WTC11 (cell line): ENCODE measurements around the gene TRMT10A. TPM values are rescaled to one million over a fixed set of nuclear protein-coding genes. Genes with fewer than 3 reads are reported as not detected.

Experiments used
- ATAC-seq: fragments of 200-7000 bp; cut with Tn5 transposase; 2 replicates; pipeline ENCODE4 v1.10.0; 2021; ENCODE audit warnings: mild to moderate bottlenecking, moderate library complexity
- CTCF ChIA-PET: fragments of 300-600 bp; sonication (Branson Sonifier 250); formaldehyde crosslinking; loops from one replicate; lab custom pipeline; 2021; ENCODE audit warnings: antibody characterized with exemption; lab: Charles Lee
- POLR2A ChIA-PET: fragments of 350-600 bp; sonication (Branson Sonifier 250); formaldehyde crosslinking; loops from one replicate; lab custom pipeline; 2021; ENCODE audit warnings: antibody characterized with exemption; lab: Charles Lee
- DNase-seq: peaks from one replicate; pipeline ENCODE4 v3.0.0; 2021; ENCODE audit warnings: low spot score
- H3K27ac Mint-ChIP-seq: 2 replicates; pipeline ENCODE4 v1.8.0; 2021; ENCODE audit warnings: mixed read lengths
- H3K27me3 Mint-ChIP-seq: 2 replicates; pipeline ENCODE4 v1.8.0; 2021; ENCODE audit warnings: low read depth, mild to moderate bottlenecking, moderate library complexity, mixed read lengths
- H3K36me3 Mint-ChIP-seq: 2 replicates; pipeline ENCODE4 v1.8.0; 2021; ENCODE audit warnings: mixed read lengths
- H3K4me1 Mint-ChIP-seq: 2 replicates; pipeline ENCODE4 v1.8.0; 2022; ENCODE audit warnings: mixed read lengths
- H3K4me3 Mint-ChIP-seq: 2 replicates; pipeline ENCODE4 v1.8.0; 2021; ENCODE audit warnings: mild to moderate bottlenecking, moderate library complexity, mixed read lengths
- H3K9me3 Mint-ChIP-seq: 2 replicates; pipeline ENCODE4 v1.8.0; 2021; ENCODE audit warnings: mixed read lengths
- CREB1 ChIP-seq: sonication (generic); formaldehyde crosslinking; IDR thresholded peaks from 2 replicates; pipeline ENCODE4 v1.8.0; 2023; ENCODE audit warnings: mild to moderate bottlenecking, missing genetic modification reagents
- CREM ChIP-seq: sonication (generic); formaldehyde crosslinking; IDR thresholded peaks from 2 replicates; pipeline ENCODE4 v1.8.1; 2022; ENCODE audit warnings: mild to moderate bottlenecking, missing genetic modification reagents, moderate library complexity
- EMX1 ChIP-seq: fragments of 250-450 bp; sonication (Bioruptor Pico); IDR thresholded peaks from 2 replicates; pipeline ENCODE4 v1.8.0; 2021; ENCODE audit warnings: mild to moderate bottlenecking
- IRF2 ChIP-seq: sonication (generic); formaldehyde crosslinking; IDR thresholded peaks from 2 replicates; pipeline ENCODE4 v1.8.0; 2022; ENCODE audit warnings: low read depth, missing genetic modification reagents, borderline replicate concordance
- JAZF1 ChIP-seq: fragments of 250-450 bp; sonication (Bioruptor Pico); IDR thresholded peaks from 2 replicates; pipeline ENCODE4 v1.9.0; 2021; ENCODE audit warnings: moderate library complexity, mild to moderate bottlenecking, inconsistent platforms
- KAT7 ChIP-seq: sonication (generic); formaldehyde crosslinking; IDR thresholded peaks from 2 replicates; pipeline ENCODE4 v1.8.1; 2023; ENCODE audit warnings: missing genetic modification reagents, mild to moderate bottlenecking, borderline replicate concordance
- NFE2L1 ChIP-seq: sonication (generic); formaldehyde crosslinking; IDR thresholded peaks from 2 replicates; pipeline ENCODE4 v1.8.1; 2023; ENCODE audit warnings: missing genetic modification reagents
- NFYB ChIP-seq: sonication (generic); formaldehyde crosslinking; conservative IDR thresholded peaks from 2 replicates; pipeline ENCODE4 v1.8.0; 2022; ENCODE audit warnings: low read depth, missing genetic modification reagents
- NR3C1 ChIP-seq: sonication (generic); formaldehyde crosslinking; conservative IDR thresholded peaks from 2 replicates; pipeline ENCODE4 v1.8.1; 2023; ENCODE audit warnings: low read depth, mild to moderate bottlenecking, missing genetic modification reagents
- OVOL2 ChIP-seq: fragments of 250-450 bp; sonication (Bioruptor Pico); IDR thresholded peaks from 2 replicates; pipeline ENCODE4 v1.9.0; 2021; ENCODE audit warnings: mild to moderate bottlenecking, borderline replicate concordance
- SMAD4 ChIP-seq: sonication (generic); formaldehyde crosslinking; IDR thresholded peaks from 2 replicates; pipeline ENCODE4 v1.8.0; 2022; ENCODE audit warnings: mild to moderate bottlenecking, missing genetic modification reagents
- SP1 ChIP-seq: sonication (generic); formaldehyde crosslinking; conservative IDR thresholded peaks from 2 replicates; pipeline ENCODE4 v1.8.1; 2022; ENCODE audit warnings: missing genetic modification reagents
- TCF7 ChIP-seq: sonication (generic); formaldehyde crosslinking; IDR thresholded peaks from 2 replicates; pipeline ENCODE4 v1.8.0; 2022; ENCODE audit warnings: mild to moderate bottlenecking, low read depth, missing genetic modification reagents, moderate library complexity
- TEAD4 ChIP-seq: sonication (generic); formaldehyde crosslinking; IDR thresholded peaks from 2 replicates; pipeline ENCODE4 v1.8.0; 2022; ENCODE audit warnings: mild to moderate bottlenecking, missing genetic modification reagents
- TP53 ChIP-seq: sonication (generic); formaldehyde crosslinking; IDR thresholded peaks from 2 replicates; pipeline ENCODE4 v1.8.1; 2023; ENCODE audit warnings: mild to moderate bottlenecking, missing genetic modification reagents
- ZNF138 ChIP-seq: sonication (generic); formaldehyde crosslinking; conservative IDR thresholded peaks from 2 replicates; pipeline ENCODE4 v1.8.1; 2022; ENCODE audit warnings: mild to moderate bottlenecking, moderate library complexity, missing genetic modification reagents
- ZNF416 ChIP-seq: fragments of 250-450 bp; sonication (Bioruptor Pico); IDR thresholded peaks from 2 replicates; pipeline ENCODE4 v1.9.0; 2021; ENCODE audit warnings: mild to moderate bottlenecking, inconsistent platforms
- total RNA-seq: library from RNA; stranded (reverse); gene quantifications from 3 replicates; pipeline ENCODE4 v1.2.3, GENCODE V29; 2021
- TF ChIP-seq, protein P1 (sequence below): sonication (generic); formaldehyde crosslinking; IDR thresholded peaks from 2 replicates; pipeline ENCODE4 v1.8.1; 2023; ENCODE audit warnings: mild to moderate bottlenecking, missing genetic modification reagents, borderline replicate concordance
- TF ChIP-seq, protein P2 (sequence below): fragments of 250-450 bp; sonication (Bioruptor Pico); IDR thresholded peaks from 2 replicates; pipeline ENCODE4 v1.9.0; 2021; ENCODE audit warnings: mild to moderate bottlenecking, borderline replicate concordance
- TF ChIP-seq, protein P3 (sequence below): sonication (generic); formaldehyde crosslinking; IDR thresholded peaks from 2 replicates; pipeline ENCODE4 v1.8.0; 2023; ENCODE audit warnings: missing genetic modification reagents
- TF ChIP-seq, protein P4 (sequence below): sonication (generic); formaldehyde crosslinking; IDR thresholded peaks from 2 replicates; pipeline ENCODE4 v1.8.1; 2022; ENCODE audit warnings: low read depth, mild to moderate bottlenecking, moderate library complexity, missing genetic modification reagents, borderline replicate concordance
- TF ChIP-seq, protein P5 (sequence below): sonication (generic); formaldehyde crosslinking; IDR thresholded peaks from 2 replicates; pipeline ENCODE4 v1.8.1; 2023; ENCODE audit warnings: mild to moderate bottlenecking, missing genetic modification reagents
- TF ChIP-seq, protein P6 (sequence below): sonication (generic); formaldehyde crosslinking; IDR thresholded peaks from 2 replicates; pipeline ENCODE4 v1.8.0; 2022; ENCODE audit warnings: mild to moderate bottlenecking, missing genetic modification reagents
- TF ChIP-seq, protein P7 (sequence below): fragments of 250-450 bp; sonication (Bioruptor Pico); IDR thresholded peaks from 2 replicates; pipeline ENCODE4 v1.9.0; 2021; ENCODE audit warnings: mild to moderate bottlenecking

Gene TRMT10A
- total RNA-seq, 1 experiment from 2014 or later: 3.7 TPM

DNA sequence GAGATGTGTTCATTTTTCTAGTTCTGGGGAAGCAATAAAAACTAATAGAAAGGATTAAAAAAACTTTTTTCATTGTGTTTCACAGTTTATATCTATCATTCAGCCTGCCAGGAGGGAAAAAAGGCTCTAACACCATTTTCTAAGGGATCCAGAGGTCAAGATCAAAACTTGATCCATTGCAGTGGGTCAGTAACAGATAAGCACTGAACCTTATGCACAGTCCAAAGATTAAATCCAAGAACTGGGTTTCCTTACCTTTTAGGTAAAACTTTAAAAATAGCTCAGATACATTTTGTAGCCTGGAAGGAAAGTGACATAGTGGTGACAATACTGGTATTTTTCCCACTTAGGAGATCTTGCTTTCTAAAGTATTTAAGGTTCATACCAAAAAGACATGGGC is 23.5 kb upstream of the TRMT10A start (continued):
- TF ChIP-seq, protein P1, sequence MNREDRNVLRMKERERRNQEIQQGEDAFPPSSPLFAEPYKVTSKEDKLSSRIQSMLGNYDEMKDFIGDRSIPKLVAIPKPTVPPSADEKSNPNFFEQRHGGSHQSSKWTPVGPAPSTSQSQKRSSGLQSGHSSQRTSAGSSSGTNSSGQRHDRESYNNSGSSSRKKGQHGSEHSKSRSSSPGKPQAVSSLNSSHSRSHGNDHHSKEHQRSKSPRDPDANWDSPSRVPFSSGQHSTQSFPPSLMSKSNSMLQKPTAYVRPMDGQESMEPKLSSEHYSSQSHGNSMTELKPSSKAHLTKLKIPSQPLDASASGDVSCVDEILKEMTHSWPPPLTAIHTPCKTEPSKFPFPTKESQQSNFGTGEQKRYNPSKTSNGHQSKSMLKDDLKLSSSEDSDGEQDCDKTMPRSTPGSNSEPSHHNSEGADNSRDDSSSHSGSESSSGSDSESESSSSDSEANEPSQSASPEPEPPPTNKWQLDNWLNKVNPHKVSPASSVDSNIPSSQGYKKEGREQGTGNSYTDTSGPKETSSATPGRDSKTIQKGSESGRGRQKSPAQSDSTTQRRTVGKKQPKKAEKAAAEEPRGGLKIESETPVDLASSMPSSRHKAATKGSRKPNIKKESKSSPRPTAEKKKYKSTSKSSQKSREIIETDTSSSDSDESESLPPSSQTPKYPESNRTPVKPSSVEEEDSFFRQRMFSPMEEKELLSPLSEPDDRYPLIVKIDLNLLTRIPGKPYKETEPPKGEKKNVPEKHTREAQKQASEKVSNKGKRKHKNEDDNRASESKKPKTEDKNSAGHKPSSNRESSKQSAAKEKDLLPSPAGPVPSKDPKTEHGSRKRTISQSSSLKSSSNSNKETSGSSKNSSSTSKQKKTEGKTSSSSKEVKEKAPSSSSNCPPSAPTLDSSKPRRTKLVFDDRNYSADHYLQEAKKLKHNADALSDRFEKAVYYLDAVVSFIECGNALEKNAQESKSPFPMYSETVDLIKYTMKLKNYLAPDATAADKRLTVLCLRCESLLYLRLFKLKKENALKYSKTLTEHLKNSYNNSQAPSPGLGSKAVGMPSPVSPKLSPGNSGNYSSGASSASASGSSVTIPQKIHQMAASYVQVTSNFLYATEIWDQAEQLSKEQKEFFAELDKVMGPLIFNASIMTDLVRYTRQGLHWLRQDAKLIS: no peak
- TF ChIP-seq TP53 (CRISPR knock-in tag): no peak
- TF ChIP-seq, protein P2, sequence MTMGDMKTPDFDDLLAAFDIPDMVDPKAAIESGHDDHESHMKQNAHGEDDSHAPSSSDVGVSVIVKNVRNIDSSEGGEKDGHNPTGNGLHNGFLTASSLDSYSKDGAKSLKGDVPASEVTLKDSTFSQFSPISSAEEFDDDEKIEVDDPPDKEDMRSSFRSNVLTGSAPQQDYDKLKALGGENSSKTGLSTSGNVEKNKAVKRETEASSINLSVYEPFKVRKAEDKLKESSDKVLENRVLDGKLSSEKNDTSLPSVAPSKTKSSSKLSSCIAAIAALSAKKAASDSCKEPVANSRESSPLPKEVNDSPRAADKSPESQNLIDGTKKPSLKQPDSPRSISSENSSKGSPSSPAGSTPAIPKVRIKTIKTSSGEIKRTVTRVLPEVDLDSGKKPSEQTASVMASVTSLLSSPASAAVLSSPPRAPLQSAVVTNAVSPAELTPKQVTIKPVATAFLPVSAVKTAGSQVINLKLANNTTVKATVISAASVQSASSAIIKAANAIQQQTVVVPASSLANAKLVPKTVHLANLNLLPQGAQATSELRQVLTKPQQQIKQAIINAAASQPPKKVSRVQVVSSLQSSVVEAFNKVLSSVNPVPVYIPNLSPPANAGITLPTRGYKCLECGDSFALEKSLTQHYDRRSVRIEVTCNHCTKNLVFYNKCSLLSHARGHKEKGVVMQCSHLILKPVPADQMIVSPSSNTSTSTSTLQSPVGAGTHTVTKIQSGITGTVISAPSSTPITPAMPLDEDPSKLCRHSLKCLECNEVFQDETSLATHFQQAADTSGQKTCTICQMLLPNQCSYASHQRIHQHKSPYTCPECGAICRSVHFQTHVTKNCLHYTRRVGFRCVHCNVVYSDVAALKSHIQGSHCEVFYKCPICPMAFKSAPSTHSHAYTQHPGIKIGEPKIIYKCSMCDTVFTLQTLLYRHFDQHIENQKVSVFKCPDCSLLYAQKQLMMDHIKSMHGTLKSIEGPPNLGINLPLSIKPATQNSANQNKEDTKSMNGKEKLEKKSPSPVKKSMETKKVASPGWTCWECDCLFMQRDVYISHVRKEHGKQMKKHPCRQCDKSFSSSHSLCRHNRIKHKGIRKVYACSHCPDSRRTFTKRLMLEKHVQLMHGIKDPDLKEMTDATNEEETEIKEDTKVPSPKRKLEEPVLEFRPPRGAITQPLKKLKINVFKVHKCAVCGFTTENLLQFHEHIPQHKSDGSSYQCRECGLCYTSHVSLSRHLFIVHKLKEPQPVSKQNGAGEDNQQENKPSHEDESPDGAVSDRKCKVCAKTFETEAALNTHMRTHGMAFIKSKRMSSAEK (CRISPR knock-in tag): no peak
- TF ChIP-seq TEAD4 (CRISPR knock-in tag): no peak

DNA sequence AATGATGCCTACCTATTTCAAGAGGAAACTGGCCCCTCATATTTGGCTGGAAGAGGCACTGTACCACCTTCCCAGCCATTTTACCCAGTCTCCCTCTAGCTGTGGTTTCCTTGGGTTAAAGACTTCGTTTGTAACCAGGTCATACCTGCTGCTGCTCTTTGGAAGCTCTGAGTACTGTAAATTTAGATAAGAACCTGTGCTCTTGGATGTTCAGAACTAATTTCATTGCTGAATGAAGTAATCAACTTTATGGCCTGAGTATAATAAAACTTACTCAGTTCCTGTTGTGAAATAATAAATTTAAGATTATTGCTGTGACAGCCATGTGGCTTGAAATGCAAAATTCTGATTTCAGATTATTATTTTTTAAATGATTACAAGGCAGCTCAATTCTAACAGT is 23.0 kb upstream of the TRMT10A start:
- TF ChIP-seq, protein P3, sequence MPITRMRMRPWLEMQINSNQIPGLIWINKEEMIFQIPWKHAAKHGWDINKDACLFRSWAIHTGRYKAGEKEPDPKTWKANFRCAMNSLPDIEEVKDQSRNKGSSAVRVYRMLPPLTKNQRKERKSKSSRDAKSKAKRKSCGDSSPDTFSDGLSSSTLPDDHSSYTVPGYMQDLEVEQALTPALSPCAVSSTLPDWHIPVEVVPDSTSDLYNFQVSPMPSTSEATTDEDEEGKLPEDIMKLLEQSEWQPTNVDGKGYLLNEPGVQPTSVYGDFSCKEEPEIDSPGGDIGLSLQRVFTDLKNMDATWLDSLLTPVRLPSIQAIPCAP (CRISPR knock-in tag): no peak
- TF ChIP-seq, protein P4, sequence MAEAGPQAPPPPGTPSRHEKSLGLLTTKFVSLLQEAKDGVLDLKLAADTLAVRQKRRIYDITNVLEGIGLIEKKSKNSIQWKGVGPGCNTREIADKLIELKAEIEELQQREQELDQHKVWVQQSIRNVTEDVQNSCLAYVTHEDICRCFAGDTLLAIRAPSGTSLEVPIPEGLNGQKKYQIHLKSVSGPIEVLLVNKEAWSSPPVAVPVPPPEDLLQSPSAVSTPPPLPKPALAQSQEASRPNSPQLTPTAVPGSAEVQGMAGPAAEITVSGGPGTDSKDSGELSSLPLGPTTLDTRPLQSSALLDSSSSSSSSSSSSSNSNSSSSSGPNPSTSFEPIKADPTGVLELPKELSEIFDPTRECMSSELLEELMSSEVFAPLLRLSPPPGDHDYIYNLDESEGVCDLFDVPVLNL (CRISPR knock-in tag): no peak
- no peak for TF ChIP-seq KAT7 (CRISPR knock-in tag)
- TF ChIP-seq, protein P5, sequence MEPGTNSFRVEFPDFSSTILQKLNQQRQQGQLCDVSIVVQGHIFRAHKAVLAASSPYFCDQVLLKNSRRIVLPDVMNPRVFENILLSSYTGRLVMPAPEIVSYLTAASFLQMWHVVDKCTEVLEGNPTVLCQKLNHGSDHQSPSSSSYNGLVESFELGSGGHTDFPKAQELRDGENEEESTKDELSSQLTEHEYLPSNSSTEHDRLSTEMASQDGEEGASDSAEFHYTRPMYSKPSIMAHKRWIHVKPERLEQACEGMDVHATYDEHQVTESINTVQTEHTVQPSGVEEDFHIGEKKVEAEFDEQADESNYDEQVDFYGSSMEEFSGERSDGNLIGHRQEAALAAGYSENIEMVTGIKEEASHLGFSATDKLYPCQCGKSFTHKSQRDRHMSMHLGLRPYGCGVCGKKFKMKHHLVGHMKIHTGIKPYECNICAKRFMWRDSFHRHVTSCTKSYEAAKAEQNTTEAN (CRISPR knock-in tag): no peak
- no peak for TF ChIP-seq NFYB (CRISPR knock-in tag)
- no peak for TF ChIP-seq NFE2L1
- TF ChIP-seq TCF7 (CRISPR knock-in tag): no peak
- TF ChIP-seq, protein P6, sequence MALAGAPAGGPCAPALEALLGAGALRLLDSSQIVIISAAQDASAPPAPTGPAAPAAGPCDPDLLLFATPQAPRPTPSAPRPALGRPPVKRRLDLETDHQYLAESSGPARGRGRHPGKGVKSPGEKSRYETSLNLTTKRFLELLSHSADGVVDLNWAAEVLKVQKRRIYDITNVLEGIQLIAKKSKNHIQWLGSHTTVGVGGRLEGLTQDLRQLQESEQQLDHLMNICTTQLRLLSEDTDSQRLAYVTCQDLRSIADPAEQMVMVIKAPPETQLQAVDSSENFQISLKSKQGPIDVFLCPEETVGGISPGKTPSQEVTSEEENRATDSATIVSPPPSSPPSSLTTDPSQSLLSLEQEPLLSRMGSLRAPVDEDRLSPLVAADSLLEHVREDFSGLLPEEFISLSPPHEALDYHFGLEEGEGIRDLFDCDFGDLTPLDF (CRISPR knock-in tag): no peak
- no peak for TF ChIP-seq NR3C1
- TF ChIP-seq JAZF1: no peak
- TF ChIP-seq OVOL2 (CRISPR knock-in tag): no peak
- no peak for TF ChIP-seq ZNF138
- no peak for TF ChIP-seq CREB1 (CRISPR knock-in tag)
- no peak for TF ChIP-seq IRF2 (CRISPR knock-in tag)
- TF ChIP-seq, protein P7, sequence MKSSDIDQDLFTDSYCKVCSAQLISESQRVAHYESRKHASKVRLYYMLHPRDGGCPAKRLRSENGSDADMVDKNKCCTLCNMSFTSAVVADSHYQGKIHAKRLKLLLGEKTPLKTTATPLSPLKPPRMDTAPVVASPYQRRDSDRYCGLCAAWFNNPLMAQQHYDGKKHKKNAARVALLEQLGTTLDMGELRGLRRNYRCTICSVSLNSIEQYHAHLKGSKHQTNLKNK: no peak
- TF ChIP-seq EMX1 (CRISPR knock-in tag): no peak
- no peak for TF ChIP-seq SP1 (CRISPR knock-in tag)
- TF ChIP-seq ZNF416 (CRISPR knock-in tag): no peak
- TF ChIP-seq SMAD4 (CRISPR knock-in tag): no peak
- TF ChIP-seq CREM (CRISPR knock-in tag): no peak
- TF ChIP-seq, all 79 proteins: peak for 0
- peaks cover 4% of the 10 kb centered on the region for H3K4me1 Mint-ChIP-seq
- no peaks in the 10 kb centered on the region for H3K36me3 Mint-ChIP-seq
- DNase-seq: no peak
- H3K27ac Mint-ChIP-seq: no peak overlapping the region
- peak; percentile 71 for ATAC-seq
- H3K9me3 Mint-ChIP-seq: no peaks in the 10 kb centered on the region
- no peaks in the 10 kb centered on the region for H3K27me3 Mint-ChIP-seq
- CTCF ChIA-PET: interaction anchor here (0.6 kb wide), 2 partner anchors 53 to 1443 kb away, joined by 3 to 4 read pairs; no protein-coding TSS in a partner anchor
- POLR2A ChIA-PET: no interaction called here
- no peak overlapping the region for H3K4me3 Mint-ChIP-seq
